ENCODE measurements around the gene CAMK4.

CAMK4 gene

GRCh38 chr5:111223787-111224560 lies at the start of gene CAMK4:
TSS of gene CAMK4 (plus strand) at chr5:111224384. CDS start at chr5:111224484, 100 bp downstream.
- H3K27ac ChIP-seq (ENCODE audit: extremely low read depth, low read depth, low read length), result peak within 1 kb of the TSS; percentile 66; the same call in 1 of the 2 replicates
- CTCF ChIA-PET, result interaction anchor here (0.8 to 2.4 kb wide), 3 partner anchors 54 to 69 kb away, joined by 3 to 10 read pairs (median 3); no protein-coding TSS in a partner anchor
- POLR2A ChIA-PET, result interaction anchor here (0.7 to 1.5 kb wide), 7 partner anchors 9 to 288 kb away, joined by 3 to 6 read pairs (median 4); partner anchors contain the start of genes STARD4 and WDR36
- TF ChIP-seq ZNF704 (tag by site-specific recombination; IDR thresholded peaks at IDR 0.05), result no peak
- TF ChIP-seq KLF7 (tag by site-specific recombination; IDR thresholded peaks at IDR 0.05; ENCODE audit: borderline replicate concordance), result peak; percentile 64
- TF ChIP-seq GLI4 (tag by site-specific recombination; IDR thresholded peaks at IDR 0.05), result no peak
- peak; percentile 94 for TF ChIP-seq ZBTB17 (tag by site-specific recombination; IDR thresholded peaks at IDR 0.05)
- TF ChIP-seq HOXA7 (CRISPR knock-in tag; IDR thresholded peaks at IDR 0.05; ENCODE audit: borderline replicate concordance), result no peak
- no peak for TF ChIP-seq OSR2 (tag by site-specific recombination; IDR thresholded peaks at IDR 0.05)
- peak; percentile 78 for TF ChIP-seq ZNF423 (tag by site-specific recombination; IDR thresholded peaks at IDR 0.05)
- no peak for TF ChIP-seq ZNF658 (tag by site-specific recombination; IDR thresholded peaks at IDR 0.05)
- TF ChIP-seq ZNF280D (tag by site-specific recombination; IDR thresholded peaks at IDR 0.05), result 0 out of 2 replicates have a peak, but pooled peaks have one; percentile 26
- no peak for TF ChIP-seq ZFP3 (tag by site-specific recombination; IDR thresholded peaks at IDR 0.05; ENCODE audit: low read depth)
- no peak for TF ChIP-seq ZNF513 (tag by site-specific recombination; IDR thresholded peaks at IDR 0.05)
- no peak for TF ChIP-seq ZNF239 (tag by site-specific recombination; IDR thresholded peaks at IDR 0.05)
- TF ChIP-seq ZNF112 (tag by site-specific recombination; IDR thresholded peaks at IDR 0.05), result no peak
- TF ChIP-seq ZNF16 (tag by site-specific recombination; IDR thresholded peaks at IDR 0.05; ENCODE audit: low read depth), result no peak
- peak; percentile 82 for TF ChIP-seq ZIC2 (tag by site-specific recombination; IDR thresholded peaks at IDR 0.05)
- no peak for TF ChIP-seq ZNF37A (tag by site-specific recombination; IDR thresholded peaks at IDR 0.05)
- peak; percentile 98 for TF ChIP-seq ZFHX2 (tag by site-specific recombination; conservative IDR thresholded peaks at IDR 0.05)
- TF ChIP-seq ZNF544 (tag by site-specific recombination; IDR thresholded peaks at IDR 0.05), result no peak
- peak; percentile 92 for TF ChIP-seq PATZ1 (tag by site-specific recombination; IDR thresholded peaks at IDR 0.05)
- peak; percentile 93 for TF ChIP-seq EGR2 (tag by site-specific recombination; IDR thresholded peaks at IDR 0.05; ENCODE audit: low read depth)
- peak; percentile 93 for TF ChIP-seq SP3 (tag by site-specific recombination; IDR thresholded peaks at IDR 0.05)
- TF ChIP-seq ZNF26 (tag by site-specific recombination; IDR thresholded peaks at IDR 0.05), result no peak
- TF ChIP-seq ZNF280C (tag by site-specific recombination; IDR thresholded peaks at IDR 0.05), result no peak
- TF ChIP-seq ZNF670 (tag by site-specific recombination; IDR thresholded peaks at IDR 0.05; ENCODE audit: low read depth), result no peak
- no peak for TF ChIP-seq ZNF223 (tag by site-specific recombination; IDR thresholded peaks at IDR 0.05)
- TF ChIP-seq ZNF184 (tag by site-specific recombination; IDR thresholded peaks at IDR 0.05), result 0 out of 2 replicates have a peak, but pooled peaks have one; percentile 37
- TF ChIP-seq TRIM28 (IDR thresholded peaks at IDR 0.05; ENCODE audit: borderline replicate concordance, low read length), result no peak

More at GRCh38 chr5:111223787-111224560, at the start of gene CAMK4:
- Histone ChIP-seq H3K36me3 (ENCODE audit: control insufficient read depth in 2 of 2, insufficient read depth in 1 of 2, low read length in 2 of 2) (no peaks in the 10 kb centered on the region), H3K9me3 (ENCODE audit: control insufficient read depth, insufficient read depth, low read depth, low read length) (no peaks in the 10 kb centered on the region), H3K4me3 (ENCODE audit: low read depth, low read length) (peak within 1 kb of the TSS; percentile 59), H3K4me1 (ENCODE audit: control insufficient read depth, insufficient read depth, low read length) (peaks cover 10% of the 10 kb centered on the region)

All from HEK293 (cell line).